ENCODE measurements around the gene KSR1.

Gene KSR1

DNA sequence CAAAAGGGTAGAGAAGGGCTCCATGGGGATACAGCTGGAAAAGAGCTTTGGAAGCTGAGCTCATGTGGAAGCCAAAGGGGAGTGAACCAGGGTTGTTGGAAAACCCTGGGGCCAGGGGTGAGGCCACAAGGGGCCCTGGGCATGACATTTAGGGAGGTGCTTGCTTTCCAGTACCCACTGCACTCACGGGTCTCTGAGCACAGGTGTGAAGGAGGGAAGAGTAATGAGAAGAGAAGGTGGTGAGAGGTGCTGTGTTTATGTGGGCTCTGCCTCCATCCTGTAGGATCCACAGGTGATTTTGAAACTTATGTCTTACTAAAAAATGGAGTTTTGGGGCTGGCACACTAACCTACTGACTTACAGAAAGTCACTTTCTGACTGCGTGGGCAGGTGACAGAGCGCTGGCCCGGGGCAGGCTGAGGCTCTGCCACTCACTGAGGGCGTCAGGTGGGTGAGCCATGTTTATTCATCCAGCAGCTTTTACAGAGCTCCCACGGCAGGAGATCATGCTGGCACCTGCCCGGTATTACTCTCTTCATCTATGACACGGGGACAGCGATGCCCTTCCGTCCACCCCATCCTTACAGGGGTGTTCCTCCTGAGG lies 18.9 kb downstream of the KSR1 start:
- peak; percentile 38 for DNase-seq

DNA sequence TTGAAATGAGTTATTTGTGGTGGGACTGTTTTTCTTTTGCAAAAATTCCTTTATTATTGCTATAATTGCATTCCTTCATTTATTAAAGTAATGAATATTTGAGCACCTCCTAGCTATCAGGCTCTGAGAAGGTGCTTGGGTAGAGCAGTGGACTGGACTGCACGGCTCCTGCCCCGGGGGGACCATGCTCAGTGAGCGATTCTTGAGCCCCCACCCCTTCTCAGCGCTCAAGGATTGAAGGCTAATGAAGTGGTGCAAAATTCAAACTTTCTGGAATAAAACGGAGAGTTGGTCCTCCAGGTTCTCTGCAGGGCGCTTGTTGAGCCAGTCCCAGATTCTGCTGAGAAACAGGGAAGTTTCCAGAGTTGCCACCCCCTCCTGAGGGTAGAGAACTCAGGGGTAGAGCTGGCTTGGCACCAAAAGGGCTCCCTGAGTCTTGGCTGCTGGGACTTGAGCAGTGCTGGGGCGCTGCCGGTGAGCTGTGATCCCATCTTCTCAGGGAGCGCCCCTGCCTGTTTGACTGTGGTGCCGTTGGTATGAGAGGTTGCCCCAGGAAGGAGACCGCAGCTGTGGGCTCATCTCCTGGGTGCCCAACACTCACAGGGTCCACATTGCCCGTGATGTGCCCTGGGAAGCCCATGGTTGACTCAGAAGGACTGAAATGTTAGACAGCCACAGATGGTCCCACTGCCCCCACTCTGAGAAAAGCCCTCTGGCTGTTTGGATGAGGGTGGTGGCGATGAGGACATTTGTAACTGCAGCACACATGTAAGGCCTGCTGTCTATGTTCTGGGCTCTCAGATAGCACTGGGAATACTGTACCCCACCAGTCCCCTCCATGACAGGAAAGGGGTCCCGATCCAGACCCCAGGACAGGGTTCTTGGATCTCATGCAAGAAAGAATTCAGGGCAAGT lies 20.0 kb downstream of the KSR1 start:
- DNase-seq, result no peak

DNA sequence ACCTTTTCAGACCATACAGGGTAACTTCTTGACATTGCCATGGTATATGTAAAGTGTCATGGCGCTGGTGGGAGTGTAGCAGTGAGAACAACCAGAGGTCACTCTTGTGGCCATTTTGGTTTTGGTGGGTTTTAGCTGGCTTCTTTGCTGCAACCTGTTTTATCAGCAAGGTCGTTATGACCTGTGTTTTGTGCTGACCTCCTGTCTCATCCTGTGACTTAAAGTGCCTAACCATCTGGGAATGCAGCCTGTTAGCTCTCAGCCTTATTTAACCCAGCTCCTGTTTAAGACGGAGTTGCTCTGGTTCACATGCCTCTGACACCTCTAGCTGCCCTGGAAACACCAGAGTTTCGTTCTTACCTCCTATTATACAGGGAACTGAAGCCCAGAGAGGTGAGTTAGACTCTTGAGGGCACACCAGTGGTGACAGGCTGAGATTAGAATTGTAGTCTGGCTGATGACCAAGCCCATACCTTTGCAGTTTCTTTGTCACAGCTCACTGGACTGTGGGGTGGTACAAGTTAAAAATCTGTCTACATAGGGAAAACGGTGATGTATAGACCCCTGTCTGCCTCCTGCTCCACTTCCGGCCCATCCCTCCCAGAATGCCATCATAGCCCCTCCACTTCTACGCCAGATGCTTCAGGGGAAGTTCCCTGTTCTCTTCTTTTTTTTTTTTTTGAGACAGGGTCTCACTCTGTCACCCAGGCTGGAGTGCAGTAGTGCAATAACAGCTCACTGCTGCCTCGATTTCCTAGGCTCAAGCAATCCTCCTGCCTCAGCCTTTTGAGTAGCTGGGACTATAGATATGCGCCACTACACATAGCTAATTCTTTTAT lies 21.0 kb downstream of the KSR1 start:
- DNase-seq, result no peak

DNA sequence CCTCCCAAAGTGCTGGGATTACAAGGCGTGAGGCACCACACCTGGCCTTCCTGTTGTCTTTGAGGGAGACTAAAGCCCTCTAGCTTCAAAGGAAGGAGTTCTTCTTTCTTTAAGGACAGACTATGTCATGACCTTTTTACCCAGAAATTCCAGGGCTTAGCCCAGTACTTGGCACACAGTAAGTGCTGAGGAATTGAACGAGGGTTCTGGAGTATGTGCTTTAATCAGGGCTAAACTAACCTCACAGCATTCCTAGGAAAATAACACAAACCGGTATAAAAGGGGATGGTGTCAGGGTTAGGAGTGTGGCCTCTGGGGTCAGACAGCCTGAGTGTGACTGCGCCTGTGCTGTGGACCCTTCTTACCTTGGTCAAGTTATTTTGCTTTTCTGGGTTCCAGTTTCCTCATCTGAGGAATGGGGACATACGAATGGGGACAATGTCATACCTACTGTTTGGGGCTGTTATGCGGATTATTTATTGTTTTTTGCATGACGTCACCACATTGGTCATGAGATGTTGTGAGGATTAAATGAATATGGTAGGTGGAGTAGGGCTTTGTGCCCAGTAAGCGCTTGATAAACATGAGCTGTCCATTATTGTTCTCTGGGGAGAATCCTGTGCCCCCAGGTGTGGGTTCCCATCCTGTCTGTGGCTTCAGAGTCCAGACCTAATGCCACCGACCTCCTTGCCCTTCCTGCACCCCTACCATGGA lies 21.9 kb downstream of the KSR1 start:
- DNase-seq, result no peak

DNA sequence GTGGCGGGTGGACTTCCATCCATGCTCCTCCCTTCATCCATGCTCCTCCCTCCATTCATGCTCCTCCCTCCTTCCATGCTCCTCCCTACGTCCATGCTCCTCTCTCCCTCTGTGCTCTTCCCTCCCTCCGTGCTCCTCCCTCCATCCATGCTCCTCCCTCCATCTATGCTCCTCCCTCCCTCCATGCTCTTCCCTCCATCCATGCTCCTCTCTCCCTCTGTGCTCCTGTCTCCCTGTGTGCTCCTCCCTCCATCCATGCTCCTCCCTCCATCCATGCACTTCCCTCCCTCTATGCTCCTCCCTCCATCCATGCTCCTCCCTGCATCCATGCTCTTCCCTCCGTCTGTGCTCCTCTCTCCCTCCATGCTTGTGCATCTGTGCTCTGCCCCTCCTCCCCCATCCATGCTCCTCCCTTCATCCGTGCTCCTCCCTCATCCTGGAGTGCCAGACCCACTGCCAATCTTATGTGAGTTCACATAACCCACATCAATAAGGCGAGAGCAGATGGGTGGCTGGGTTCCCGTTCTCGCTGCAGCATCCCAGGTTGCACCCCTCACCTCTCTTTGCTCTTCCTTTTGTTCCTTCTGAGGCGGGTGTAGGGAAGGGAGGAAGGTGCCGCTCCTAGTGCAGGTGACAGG lies 22.8 kb downstream of the KSR1 start:
- DNase-seq, result no peak

DNA sequence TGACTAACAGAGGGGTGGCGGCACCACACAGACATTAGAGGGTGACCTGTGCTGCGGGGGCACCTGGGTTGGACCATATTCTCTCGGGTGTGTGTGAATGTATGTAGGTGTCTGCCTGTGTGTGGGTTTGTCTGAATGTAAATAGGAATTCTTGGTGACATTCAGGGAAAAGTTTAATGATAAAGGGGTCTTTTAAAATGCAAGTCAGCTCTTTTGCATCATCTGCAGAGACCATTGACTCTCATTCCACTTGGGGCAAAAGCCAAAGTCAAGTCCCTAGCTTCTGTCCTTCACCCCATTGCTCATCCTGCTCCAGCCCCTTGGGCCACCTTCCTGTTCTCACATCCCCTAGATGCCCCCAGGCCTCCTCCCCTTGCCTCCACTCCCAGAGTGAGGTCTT lies 23.6 kb downstream of the KSR1 start:
- DNase-seq, result no peak

DNA sequence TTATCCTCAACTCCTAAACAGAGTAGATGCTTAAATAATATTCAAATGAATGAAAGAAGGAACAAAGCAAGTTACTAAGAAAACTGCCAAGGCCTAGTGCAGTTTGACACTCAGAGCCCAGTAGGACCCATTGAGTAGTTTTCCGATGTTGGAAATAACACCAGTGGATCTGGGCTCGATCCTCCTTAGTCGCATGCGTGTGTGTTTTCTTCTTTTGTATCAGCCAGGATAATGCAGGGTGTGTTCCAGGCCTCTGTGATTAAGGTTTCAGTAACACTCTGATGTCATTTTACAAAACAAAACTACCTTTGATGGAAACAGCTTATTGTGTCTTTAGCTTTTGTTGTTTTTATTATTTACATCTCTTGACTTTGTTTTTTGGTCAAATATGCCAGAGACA lies 24.5 kb downstream of the KSR1 start:
- no peak for DNase-seq

DNA sequence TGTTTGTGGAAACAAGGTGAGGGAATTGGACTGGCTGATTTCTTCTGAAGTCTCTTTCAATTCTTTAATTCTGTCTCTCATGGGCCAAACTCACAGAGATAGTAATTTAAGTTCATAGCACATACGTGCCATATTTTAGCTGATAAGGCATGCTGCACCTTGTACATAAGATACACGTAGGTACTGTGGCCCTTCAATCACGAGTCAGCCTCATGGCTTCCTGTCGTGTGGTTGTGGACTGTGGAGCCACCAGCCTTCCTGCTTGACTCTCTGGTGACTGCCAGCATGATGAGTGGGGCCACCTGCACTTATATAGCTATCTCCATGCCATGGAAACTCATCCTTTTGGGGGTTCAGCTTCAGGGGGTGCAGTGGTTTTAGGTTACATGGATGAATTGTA lies 25.1 kb downstream of the KSR1 start:
- no peak for DNase-seq

DNA sequence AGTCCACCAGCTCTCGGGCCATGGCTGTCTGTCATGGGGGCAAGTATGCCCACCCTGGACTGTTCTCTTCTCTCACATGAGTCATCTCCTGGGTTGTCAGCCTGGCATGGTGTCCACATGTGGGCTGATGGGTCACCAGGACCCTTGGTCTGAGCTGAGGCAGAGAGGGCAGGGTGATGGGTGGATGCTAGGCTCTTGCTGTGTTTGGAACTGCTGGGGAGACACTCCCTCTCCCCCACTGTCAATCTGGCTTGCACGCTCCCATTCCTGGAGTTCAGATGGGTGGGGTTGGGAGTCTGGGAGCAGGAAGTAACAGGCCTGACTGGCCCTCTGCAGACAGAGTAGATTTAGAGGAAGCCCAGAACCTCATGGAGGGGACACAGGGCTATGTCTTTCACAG lies 28.9 kb downstream of the KSR1 start:
- DNase-seq, result no peak

DNA sequence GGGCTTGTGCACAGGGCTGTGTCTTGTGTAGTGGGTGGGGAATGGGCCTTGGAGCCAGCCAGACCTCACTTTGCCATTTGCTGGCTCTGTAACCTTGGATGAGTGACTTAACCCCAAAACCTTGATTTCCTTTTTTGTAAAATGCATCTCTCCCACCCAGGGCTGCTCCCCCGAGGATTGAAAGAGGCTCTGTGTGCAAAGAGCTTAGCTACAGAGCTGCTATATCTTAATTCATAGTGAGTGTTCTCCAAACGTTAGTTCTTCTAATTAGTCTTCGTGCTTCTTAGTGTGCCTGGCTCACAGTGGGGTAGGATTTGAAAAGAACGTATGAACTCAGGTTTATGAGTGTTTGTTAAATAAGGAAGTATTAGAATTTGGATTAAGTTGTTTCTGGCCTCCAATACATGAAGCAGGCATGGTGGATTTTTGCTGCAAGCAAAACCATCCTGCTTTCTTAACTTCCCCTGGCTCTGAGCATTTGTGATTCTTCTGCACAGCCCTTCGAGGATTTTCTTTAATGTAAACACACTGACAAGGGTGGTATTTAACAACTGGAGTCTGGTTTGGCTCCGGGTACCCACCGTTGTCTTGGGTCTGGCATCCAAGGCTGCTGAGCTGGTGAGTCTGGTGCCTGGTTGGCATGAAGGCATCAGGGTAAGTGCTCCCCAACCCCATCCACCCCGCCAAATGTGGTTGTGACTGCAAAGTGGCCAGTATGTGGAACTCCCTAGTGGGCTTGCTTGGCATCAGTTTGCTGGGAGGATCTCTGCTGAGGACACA lies 29.7 kb downstream of the KSR1 start:
- DNase-seq, result no peak

DNA sequence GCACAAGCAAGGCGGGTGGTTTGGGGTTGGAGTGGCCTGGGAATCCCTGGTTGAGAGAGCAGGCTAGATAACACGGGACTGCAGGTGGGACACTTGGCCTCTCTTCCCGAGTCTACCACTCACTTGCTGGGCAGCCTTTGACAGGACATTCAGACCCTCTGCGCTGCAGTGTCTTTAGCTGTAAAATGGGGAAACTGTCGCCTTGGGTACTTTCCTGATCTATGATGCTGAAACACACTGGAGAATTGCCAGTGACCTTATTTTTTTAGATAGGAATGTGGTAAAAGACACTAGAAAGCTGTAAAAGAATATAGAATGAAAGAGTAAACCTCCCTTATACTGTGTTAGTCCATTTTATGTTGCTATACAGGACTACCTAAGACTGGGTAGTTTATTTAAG lies 30.5 kb downstream of the KSR1 start:
- DNase-seq, result no peak

DNA sequence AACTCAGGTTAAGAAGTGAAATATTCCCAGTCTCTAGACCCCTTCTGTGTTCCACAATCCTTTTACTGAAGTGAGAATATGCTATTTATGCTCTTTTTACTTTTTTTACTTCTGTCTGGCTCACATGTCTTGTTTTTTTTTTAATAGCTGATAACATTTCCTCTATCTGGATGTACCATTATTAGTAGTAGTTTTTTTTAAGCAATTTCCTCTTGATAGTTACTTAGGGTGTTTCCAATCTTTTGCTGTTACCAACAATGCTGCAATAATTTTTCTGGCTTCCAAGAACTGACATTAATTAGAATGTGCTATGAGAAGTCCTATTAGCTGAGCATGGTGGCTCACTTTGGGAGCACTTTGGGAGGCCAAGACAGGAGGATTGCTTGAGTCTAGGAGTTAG lies 32.0 kb downstream of the KSR1 start:
- DNase-seq, result no peak

DNA sequence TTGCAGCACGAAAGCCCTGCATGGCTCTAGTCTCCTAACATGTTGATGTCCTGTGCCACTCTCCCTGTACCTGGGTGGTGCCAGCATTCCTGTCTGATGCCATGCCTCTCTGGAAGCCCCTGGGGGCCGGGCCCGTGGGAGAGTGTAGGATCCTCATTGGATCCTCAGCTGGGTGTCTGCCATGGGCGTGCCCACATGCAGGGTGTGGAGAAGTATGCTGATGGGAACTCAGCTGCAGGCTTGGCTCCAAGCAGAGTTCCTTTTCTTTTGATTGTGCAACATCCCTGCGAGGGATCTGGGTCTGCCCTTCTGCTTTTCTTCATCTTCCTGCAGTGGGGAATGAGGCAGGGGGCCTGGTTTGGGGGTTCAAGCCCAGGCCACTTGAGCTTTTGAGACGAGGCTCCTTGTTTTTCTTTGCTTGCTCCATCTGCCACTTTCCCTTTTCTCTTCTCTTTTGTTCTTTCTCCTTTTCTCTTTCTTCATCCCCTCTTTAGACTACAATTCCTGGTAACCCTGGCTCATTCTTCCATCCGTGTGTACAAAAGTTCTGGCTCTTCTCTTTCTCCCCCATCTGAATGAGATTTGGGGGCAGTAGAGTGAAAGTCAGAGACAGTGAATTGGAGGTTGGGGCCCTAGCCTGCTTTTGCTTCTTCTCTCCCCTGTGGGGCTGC lies 32.9 kb downstream of the KSR1 start:
- DNase-seq, result no peak

DNA sequence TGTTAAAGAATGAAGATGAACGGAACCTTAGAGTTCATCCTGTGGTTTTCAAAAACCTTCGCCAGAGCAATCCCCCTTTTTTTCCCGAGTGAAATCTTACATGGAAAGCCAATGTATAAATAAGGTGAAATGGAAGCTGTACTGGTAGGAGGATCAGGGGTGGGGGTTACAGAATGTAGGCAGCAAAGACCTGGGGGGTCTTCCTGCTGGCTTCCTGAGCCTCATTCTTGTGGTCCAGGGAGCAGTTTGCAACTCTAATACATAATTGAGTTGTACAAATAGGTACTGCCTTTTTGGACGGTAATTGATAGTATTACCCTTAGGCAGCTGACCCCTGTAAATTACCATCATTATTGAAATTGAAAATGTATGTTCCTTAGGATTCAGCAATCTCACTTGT lies 34.1 kb downstream of the KSR1 start:
- DNase-seq, result no peak

DNA sequence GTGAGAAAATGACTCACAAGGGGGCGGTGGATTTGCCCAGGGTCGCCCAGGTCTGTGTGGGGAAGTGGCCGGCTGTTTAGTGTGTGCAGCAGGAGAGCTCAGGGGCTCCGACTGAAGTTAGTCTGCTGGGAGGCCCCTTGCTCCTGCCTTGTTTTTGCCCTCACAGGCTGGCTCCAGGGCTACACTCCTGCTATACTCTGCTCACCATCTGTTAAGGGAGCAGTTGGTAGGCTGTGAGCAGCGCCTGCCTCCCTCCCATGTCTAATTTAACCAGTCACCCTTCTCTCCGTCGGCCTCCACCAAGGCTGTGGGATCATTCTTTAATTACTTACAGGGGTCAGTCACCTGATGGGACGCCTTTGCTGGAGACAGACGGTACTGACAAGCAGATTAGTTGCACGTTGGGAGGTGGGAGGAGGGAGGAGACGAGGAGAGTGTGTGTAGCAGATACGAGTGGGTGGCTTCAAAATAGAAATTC lies 35.5 kb downstream of the KSR1 start:
- no peak for DNase-seq

DNA sequence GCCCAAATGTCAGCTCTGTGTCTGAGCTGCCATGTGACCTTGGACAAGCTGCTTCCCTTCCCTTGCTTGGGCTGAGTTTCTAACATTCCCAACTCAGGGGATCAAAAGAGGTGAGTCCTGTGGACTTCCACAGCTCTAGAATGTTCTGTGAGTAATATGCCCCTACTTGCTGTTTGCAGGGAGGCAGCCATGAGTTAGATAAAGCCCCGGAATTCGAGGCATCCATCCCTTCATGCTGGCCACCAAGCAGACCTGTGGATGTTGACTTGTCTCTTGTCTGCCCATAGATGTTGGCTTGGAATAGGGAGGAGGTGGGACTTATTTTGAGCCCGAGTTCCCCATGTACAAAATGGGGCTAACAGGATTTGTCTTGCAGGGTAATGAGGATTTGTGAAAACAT lies 36.2 kb downstream of the KSR1 start:
- no peak for DNase-seq

DNA sequence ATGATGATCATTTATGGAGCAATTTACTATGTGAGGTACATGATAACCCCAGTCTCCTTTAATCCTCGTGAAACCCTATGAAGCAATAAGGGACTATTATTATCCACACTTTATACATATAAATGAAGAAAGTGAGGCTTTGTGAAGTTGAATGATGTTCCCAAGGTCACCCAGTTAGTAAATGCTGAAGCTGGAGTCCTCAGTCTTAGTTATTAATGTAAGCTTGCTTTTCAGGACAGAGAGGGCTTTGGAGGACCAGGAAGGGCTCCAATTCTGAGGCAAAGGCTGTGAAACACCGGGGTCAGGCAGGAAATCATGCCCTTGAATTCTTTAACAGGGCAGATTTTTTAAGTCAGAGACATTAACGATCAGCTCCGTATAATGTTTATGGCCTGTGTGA lies 36.8 kb downstream of the KSR1 start:
- DNase-seq, result no peak

DNA sequence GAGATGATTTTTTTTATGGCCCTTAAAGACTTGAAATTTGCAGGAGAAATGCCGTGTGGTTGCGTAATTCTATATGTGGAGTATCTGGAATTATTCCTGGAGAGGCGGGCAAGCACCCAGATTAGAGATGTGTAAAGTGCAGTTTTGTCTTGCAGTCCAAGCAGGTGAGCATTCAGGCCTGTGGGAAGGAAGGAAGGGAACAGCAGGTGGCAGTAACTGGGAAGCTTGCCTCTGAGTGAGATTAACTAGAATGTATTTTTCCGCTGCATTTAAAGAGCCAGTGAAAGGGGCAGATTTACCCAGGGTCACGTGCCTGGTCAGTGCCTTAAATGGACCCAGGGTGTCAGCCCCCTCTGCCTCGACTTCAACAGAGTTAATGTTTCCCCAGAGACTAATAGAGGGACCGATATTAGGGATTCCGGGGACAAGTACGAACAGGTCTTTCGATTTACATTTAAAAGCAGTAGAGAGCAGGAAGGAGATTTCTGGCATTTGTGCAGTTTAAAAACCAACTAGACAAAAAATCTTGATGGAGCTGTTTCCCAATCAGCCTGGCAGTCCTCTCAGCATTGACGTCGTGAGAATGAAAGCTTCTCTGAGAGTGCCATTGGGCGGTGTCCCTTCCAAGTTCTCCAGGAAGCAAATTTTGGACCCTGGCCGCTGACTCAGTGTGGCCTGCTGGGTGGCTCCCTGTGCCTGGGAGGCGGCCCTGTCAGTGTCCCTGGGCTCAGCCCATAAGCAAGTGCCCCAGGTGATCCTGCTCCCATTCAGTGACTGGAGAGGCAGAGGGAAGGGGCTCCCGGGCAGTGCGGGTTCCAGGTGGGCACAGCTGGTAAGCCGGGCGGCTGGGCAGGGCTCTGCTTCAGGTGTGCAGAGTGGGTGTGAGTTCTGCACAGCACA lies 38.2 kb downstream of the KSR1 start:
- no peak for DNase-seq

DNA sequence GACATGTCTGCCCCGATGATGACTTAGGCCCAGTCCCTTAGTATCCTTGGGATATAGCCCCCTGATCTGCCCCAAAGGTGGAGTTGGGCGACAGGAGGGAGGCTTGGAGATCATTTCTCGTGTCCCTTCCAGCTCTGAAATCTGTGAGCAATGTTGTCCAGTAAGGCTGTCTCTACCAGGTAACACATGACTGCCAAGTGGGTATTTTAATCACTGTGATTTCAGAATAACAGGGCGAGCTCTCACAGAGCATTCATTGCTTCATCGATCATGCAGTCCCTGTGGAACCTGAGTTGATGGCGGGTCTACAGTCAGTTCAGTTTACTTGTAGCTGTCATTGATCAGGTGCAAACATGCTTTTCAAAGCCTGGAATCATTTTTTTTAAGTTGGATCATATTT lies 39.2 kb downstream of the KSR1 start:
- DNase-seq, result no peak

DNA sequence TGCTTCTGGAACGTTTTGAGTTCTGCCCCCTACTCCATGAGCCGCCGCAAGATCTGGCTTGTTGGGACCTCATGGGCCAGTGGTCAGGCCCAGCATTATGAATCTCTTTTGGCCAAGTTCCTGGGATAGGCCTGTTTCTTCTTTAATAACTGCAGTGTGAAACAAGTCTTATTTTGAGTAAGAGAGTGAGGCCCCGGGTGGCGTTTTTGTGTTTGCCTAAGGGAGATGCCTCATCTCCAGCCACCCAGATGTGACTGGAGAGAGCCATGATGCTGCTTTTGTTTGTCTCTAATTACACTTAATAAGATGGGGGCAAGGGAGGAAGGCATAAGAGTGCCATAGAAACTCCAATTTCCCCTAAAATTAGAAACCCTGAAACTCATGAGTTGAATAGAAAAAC lies 39.8 kb downstream of the KSR1 start:
- no peak for DNase-seq
